Effector memory CD8-positive, alpha-beta T cell (primary cell): ENCODE data around the gene GIGYF2.

Experiments
- ATAC-seq: fragments of 150-1000 bp; cut with Tn5 transposase; replicated peaks from 2 replicates; pipeline ENCODE4 v1.10.0; 2021; ENCODE audit warnings: mild to moderate bottlenecking, moderate library complexity
- DNase-seq, 3 experiments: peaks; one replicate each; pipeline ENCODE4 v3.0.0; 2021
- H3K27ac Mint-ChIP-seq, 2 donors: one replicate each; pipeline ENCODE4 v1.8.0; 2022; ENCODE audit warnings: mild to moderate bottlenecking in 2 of 2, mixed read lengths in 2 of 2, moderate library complexity in 2 of 2
- H3K27me3 Mint-ChIP-seq, 2 donors: one replicate each; pipeline ENCODE4 v1.8.0; 2022; ENCODE audit warnings: mixed read lengths in 2 of 2
- H3K36me3 Mint-ChIP-seq: one replicate; pipeline ENCODE4 v1.8.0; 2022; ENCODE audit warnings: mild to moderate bottlenecking, moderate library complexity, mixed read lengths; ENCODE audit not compliant: insufficient read depth
- H3K4me1 Mint-ChIP-seq, 2 donors: one replicate each; pipeline ENCODE4 v1.8.0; 2022; ENCODE audit warnings: low read depth in 2 of 2, mixed read lengths in 2 of 2
- H3K4me3 Mint-ChIP-seq, 2 donors: one replicate each; pipeline ENCODE4 v1.8.0; 2022; ENCODE audit warnings: mild to moderate bottlenecking in 2 of 2, mixed read lengths in 2 of 2, moderate library complexity in 2 of 2
- H3K9me3 Mint-ChIP-seq, 2 donors: one replicate each; pipeline ENCODE4 v1.8.0; 2022; ENCODE audit warnings: mixed read lengths in 2 of 2

The GIGYF2 gene

DNA sequence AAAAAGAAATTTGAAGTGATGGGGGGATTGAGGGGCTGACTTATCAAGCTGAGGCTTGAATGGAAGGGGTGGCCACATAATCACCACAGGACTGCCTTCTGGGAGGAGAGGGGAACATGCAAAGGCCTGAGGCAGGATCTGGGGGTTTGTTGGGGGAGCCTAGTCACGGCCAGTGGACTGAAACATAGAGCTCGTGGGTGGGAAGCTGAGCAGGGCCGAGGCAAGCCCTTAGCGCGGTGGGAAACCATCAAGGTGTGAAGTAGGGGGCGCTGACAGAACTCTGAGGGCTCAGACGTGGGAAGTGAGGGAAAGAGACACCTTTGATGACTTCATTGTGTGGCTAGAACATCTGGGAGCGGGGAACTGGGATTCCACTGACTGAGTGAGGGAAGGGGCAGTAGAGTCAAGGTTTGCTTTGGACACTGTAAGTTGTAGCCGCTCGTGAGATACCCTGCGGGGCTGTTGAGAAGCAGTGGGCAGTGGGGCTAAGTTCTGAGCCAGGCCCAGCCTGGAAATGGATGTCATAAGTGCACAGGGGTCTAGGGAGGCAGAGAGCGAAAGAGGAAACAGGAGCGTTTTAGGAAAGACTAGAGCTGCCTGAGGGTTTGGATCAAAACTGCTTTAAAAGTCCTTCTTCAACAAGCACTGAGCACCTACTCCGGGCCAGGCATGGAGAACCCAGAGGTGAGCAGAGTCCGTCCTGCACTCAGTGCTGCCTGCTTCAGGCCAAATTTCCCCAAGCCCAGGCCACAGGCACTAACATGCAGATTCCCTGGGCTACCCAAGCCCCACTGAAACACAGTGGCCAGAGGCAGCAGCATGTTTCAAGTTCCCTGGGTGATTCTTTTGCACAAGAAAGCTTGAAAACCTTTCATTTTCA lies 172.2 kb downstream of the GIGYF2 start:
- no peak overlapping the region for H3K4me3 Mint-ChIP-seq
- ATAC-seq (no peak), DNase-seq (no peak)
- no peaks in the 10 kb centered on the region for H3K36me3 Mint-ChIP-seq
- H3K4me1 Mint-ChIP-seq, result peaks cover 0 to 7% of the 10 kb centered on the region in 2 donors
- H3K27me3 Mint-ChIP-seq, result peaks cover 4 to 15% of the 10 kb centered on the region in 2 donors
- H3K27ac Mint-ChIP-seq, result no peak overlapping the region
- H3K9me3 Mint-ChIP-seq, result no peaks in the 10 kb centered on the region

DNA sequence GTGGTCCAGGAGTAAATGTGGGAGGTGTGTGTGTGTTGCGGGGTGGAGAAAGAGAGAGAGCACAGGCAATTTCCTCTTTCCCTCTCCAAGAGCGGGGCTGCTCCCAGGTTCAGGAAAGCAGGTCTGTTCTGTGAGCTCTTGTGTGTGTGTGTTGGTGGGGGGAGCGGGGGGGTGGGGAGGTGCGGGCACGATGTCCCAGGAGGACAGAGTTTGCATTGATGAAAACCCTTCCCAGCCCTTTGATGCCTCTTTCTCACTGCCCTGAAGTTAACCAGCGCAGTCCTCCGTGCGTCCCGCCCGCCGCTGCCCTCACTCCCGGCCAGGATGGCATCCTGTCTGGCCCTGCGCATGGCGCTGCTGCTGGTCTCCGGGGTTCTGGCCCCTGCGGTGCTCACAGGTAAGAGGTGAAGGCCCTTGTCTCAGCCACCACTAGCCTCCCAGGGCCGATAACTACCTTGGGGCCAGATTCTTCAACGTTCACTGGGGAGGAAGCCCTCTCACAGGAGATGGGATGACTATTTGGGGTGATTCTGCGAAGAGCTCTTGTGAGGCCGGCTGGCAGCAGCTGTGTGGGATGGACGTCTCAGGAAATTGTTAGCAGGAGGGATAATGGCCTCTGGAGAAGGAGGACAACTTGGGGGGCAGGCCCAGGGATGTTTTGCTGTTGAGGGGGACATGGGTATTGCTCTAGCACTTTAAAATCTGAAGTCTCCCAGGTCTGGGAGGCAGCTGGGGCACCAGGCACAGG lies 173.1 kb downstream of the GIGYF2 start, which contains the start of gene SNORC:
TSS of gene SNORC (plus strand) at position 247 of the 748 bp plus-strand sequence. CDS start at position 325, 78 bp downstream.
- H3K27me3 Mint-ChIP-seq, result peaks cover 10 to 23% of the 10 kb centered on the region in 2 donors
- H3K27ac Mint-ChIP-seq, result no peak within 1 kb of the TSS
- no peaks in the 10 kb centered on the region for H3K9me3 Mint-ChIP-seq
- no peaks in the 10 kb centered on the region for H3K36me3 Mint-ChIP-seq
- DNase-seq (no peak), ATAC-seq (no peak)
- peaks cover 2 to 10% of the 10 kb centered on the region in 2 donors for H3K4me1 Mint-ChIP-seq
- no peak within 1 kb of the TSS for H3K4me3 Mint-ChIP-seq

- H3K4me1 Mint-ChIP-seq, result peaks cover 8 to 15% of the 10 kb centered on the region in 2 donors
- H3K36me3 Mint-ChIP-seq, result no peaks in the 10 kb centered on the region
- no peak overlapping the region for H3K27ac Mint-ChIP-seq
- ATAC-seq (no peak), DNase-seq (no peak)
- H3K4me3 Mint-ChIP-seq, result no peak overlapping the region
- H3K27me3 Mint-ChIP-seq, result peaks cover 16 to 30% of the 10 kb centered on the region in 2 donors
- no peaks in the 10 kb centered on the region for H3K9me3 Mint-ChIP-seq
Observed at GRCh38 chr2:232870766-232871371, 173.7 kb downstream of the GIGYF2 start.

- no peaks in the 10 kb centered on the region for H3K36me3 Mint-ChIP-seq
- H3K4me3 Mint-ChIP-seq, result no peak overlapping the region
- H3K27me3 Mint-ChIP-seq, result peaks cover 16 to 30% of the 10 kb centered on the region in 2 donors
- H3K4me1 Mint-ChIP-seq, result peaks cover 8 to 15% of the 10 kb centered on the region in 2 donors
- no peaks in the 10 kb centered on the region for H3K9me3 Mint-ChIP-seq
- DNase-seq (no peak), ATAC-seq (no peak)
- no peak overlapping the region for H3K27ac Mint-ChIP-seq
Observed at GRCh38 chr2:232871418-232871834, 174.3 kb downstream of the GIGYF2 start.

DNA sequence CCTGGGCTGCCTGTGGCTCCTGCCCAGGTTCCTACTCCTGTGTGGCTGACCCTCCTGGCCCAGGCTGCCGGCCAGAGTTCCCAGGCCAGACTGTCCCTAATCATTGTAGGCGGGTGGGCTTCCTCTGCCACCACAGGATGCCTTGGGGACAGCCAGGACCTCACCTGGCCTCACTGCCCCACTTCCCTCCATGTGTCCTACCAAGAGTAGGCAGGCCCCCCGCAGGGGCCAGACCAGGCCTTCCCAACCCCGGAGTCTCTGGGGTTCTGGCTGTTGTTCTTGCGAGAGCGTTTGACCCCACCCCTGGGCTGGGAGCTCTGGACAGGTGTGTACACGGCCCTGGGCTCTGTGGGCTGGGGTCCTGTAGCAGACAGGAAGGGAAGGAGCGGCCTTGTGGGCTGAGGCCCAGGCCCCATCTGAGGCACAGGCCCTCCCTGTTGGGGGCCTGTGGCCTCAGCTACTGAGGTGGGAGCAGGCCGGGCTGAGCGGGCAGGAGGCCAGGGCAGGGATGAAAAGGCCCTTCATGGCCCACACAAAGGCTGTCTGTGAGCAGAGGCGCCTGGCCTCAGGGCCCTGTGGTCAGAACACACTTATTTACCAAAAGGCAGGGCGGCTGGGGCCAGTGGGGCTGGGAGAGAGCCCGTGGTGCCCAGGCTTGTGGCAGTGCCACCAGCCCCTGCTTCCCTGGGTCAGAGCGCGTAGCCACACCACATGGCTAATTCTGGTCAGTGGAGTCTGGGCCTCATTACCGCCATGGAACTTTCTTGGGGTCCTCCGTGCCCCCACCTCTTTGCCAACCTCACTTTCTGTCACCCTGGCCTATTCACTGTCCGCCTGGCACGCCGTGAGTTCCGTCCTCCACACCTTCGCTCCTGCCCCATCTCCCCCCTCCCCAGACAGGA lies 175.0 kb downstream of the GIGYF2 start:
- peaks cover 8 to 15% of the 10 kb centered on the region in 2 donors for H3K4me1 Mint-ChIP-seq
- H3K4me3 Mint-ChIP-seq, result no peak overlapping the region
- H3K9me3 Mint-ChIP-seq, result no peaks in the 10 kb centered on the region
- peak overlapping the region in 1 of 2 donors; percentile 42 for H3K27ac Mint-ChIP-seq
- H3K27me3 Mint-ChIP-seq, result peaks cover 16 to 30% of the 10 kb centered on the region in 2 donors
- no peaks in the 10 kb centered on the region for H3K36me3 Mint-ChIP-seq
- ATAC-seq (no peak), DNase-seq (no peak)

DNA sequence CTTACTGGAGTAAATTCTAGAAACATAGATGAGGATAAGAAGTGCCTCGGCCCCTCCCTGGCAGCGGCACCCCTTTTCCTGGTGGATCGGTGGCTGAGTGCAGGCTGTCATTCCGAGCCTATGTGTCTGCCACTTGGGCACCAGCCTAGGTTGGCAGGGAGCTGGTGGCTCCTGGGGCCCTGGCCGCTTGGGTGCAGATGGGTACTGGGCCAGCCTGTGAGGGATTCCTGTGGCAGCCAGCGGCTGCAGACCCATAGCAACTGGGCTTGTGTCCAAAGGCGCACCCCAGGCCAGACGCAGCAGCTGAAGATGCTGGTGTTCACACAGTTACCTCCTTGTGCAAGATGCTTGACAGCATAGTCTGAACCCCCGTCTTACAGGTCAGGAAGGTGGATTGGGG lies 175.7 kb downstream of the GIGYF2 start:
- no peaks in the 10 kb centered on the region for H3K36me3 Mint-ChIP-seq
- peak overlapping the region in 1 of 2 donors; percentile 42 for H3K27ac Mint-ChIP-seq
- ATAC-seq (no peak), DNase-seq (no peak)
- no peak overlapping the region for H3K4me3 Mint-ChIP-seq
- H3K9me3 Mint-ChIP-seq, result no peaks in the 10 kb centered on the region
- peaks cover 8 to 15% of the 10 kb centered on the region in 2 donors for H3K4me1 Mint-ChIP-seq
- H3K27me3 Mint-ChIP-seq, result peaks cover 16 to 37% of the 10 kb centered on the region in 2 donors

- ATAC-seq (no peak), DNase-seq (no peak)
- Mint-ChIP-seq H3K4me3 (no peak overlapping the region), H3K36me3 (no peaks in the 10 kb centered on the region), H3K9me3 (no peaks in the 10 kb centered on the region), H3K4me1 (peaks cover 8 to 15% of the 10 kb centered on the region in 2 donors), H3K27me3 (peaks cover 16 to 43% of the 10 kb centered on the region in 2 donors), H3K27ac (no peak overlapping the region)
Observed at GRCh38 chr2:232873292-232873908, 176.3 kb downstream of the GIGYF2 start.

- no peak for DNase-seq
- no peak for ATAC-seq
- Mint-ChIP-seq H3K4me3 (no peak overlapping the region), H3K36me3 (no peaks in the 10 kb centered on the region), H3K4me1 (peaks cover 8 to 13% of the 10 kb centered on the region in 2 donors), H3K27ac (no peak overlapping the region), H3K9me3 (no peaks in the 10 kb centered on the region), H3K27me3 (peaks cover 16 to 43% of the 10 kb centered on the region in 2 donors)
Observed at GRCh38 chr2:232873909-232874641, 176.9 kb downstream of the GIGYF2 start.

GRCh38 chr2:232874677-232875223 lies 177.6 kb downstream of the GIGYF2 start:
- Mint-ChIP-seq H3K36me3 (no peaks in the 10 kb centered on the region), H3K4me1 (peaks cover 8% of the 10 kb centered on the region in 2 donors), H3K27ac (no peak overlapping the region), H3K4me3 (peak overlapping the region; percentile 75 to 78), H3K27me3 (peaks cover 16 to 43% of the 10 kb centered on the region in 2 donors), H3K9me3 (no peaks in the 10 kb centered on the region)
- ATAC-seq (no peak), DNase-seq (no peak)

DNA sequence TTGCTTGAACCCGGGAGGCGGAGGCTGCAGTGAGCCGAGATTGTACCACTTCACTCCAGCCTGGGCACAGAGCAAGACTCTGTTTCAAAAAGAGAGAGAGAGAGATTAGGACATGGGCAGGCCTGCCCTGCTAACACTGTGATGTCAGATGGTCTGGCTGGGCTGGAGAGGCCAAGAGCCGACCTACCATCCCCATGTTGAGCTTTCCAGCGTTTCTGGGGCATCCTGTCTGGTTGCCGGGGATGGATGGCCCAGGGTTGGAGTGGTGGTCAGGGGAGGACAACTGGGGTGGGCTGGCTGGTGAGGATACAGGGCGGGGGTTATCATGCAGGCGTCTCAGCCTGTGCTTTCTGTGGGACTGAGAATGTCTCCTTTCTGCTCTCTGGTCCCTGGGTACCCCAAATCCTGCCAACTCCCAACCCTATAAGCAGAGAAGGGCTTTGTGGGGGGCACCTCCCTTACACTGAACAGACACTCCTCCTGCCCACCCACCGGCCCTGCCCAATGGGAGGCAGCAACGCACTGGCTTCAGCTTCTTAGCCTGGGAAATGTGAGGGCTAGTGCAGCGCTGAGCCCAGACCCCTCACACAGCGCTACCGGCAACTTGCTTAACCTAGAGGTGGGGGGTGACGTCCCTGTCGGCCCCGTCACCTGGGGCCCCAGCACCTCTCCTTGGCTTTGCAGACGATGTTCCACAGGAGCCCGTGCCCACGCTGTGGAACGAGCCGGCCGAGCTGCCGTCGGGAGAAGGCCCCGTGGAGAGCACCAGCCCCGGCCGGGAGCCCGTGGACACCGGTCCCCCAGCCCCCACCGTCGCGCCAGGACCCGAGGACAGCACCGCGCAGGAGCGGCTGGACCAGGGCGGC lies 178.4 kb downstream of the GIGYF2 start:
- no peak for ATAC-seq
- peak overlapping the region; percentile 75 to 78 for H3K4me3 Mint-ChIP-seq
- H3K36me3 Mint-ChIP-seq, result no peaks in the 10 kb centered on the region
- H3K27ac Mint-ChIP-seq, result peak overlapping the region in 1 of 2 donors; percentile 38
- DNase-seq, result no peak
- H3K9me3 Mint-ChIP-seq, result no peaks in the 10 kb centered on the region
- peaks cover 8% of the 10 kb centered on the region in 2 donors for H3K4me1 Mint-ChIP-seq
- H3K27me3 Mint-ChIP-seq, result peaks cover 16 to 43% of the 10 kb centered on the region in 2 donors
